Hepatocyte (in vitro differentiated cells): ENCODE measurements around the gene MDFI. TPM values are rescaled to one million over a fixed set of nuclear protein-coding genes. Genes with fewer than 3 reads are reported as not detected.

ENCODE experiments used
- DNase-seq: peaks from one replicate; pipeline ENCODE4 v3.0.0-alpha.2; 2016; ENCODE audit warnings: low spot score
- H2AFZ ChIP-seq: fragments of 200-600 bp; sonication (generic); 2 replicates; pipeline ENCODE4 v1.6.0; 2016; ENCODE audit warnings: antibody characterized with exemption, mild to moderate bottlenecking
- H3K27ac ChIP-seq: fragments of 200-600 bp; sonication (generic); 2 replicates; pipeline ENCODE4 v1.5.1; 2016; ENCODE audit warnings: mild to moderate bottlenecking
- H3K27me3 ChIP-seq: fragments of 200-600 bp; sonication (generic); 2 replicates; pipeline ENCODE4 v1.6.1; 2016
- H3K36me3 ChIP-seq: fragments of 200-600 bp; sonication (generic); replicated peaks from 2 replicates; pipeline ENCODE4 v1.5.1; 2016; ENCODE audit warnings: low read depth; ENCODE audit not compliant: insufficient read depth
- H3K4me1 ChIP-seq: fragments of 200-600 bp; sonication (generic); 2 replicates; pipeline ENCODE4 v1.5.1; 2016; ENCODE audit warnings: mild to moderate bottlenecking, moderate library complexity; ENCODE audit not compliant: insufficient read depth
- H3K4me2 ChIP-seq: fragments of 200-600 bp; sonication (generic); 2 replicates; pipeline ENCODE4 v1.6.0; 2016
- H3K4me3 ChIP-seq: fragments of 200-600 bp; sonication (generic); 2 replicates; pipeline ENCODE4 v1.5.1; 2016; ENCODE audit warnings: mild to moderate bottlenecking
- H3K79me2 ChIP-seq: fragments of 200-600 bp; sonication (generic); 2 replicates; pipeline ENCODE4 v1.6.0; 2017; ENCODE audit warnings: mild to moderate bottlenecking
- H3K9me2 ChIP-seq: fragments of 200-600 bp; sonication (generic); replicated peaks from 2 replicates; pipeline ENCODE4 v1.6.0; 2017; ENCODE audit warnings: mild to moderate bottlenecking; ENCODE audit not compliant: insufficient read depth
- H3K9me3 ChIP-seq: fragments of 200-600 bp; sonication (generic); 2 replicates; pipeline ENCODE4 v1.5.1; 2016; ENCODE audit warnings: low read depth, mild to moderate bottlenecking
- H4K20me1 ChIP-seq: fragments of 200-600 bp; sonication (generic); 2 replicates; pipeline ENCODE4 v1.6.0; 2016; ENCODE audit warnings: mild to moderate bottlenecking; ENCODE audit not compliant: insufficient read depth, poor library complexity, severe bottlenecking
- CTCF ChIP-seq: fragments of 200-600 bp; sonication (generic); IDR thresholded peaks from 2 replicates; pipeline ENCODE4 v1.5.1; 2016; ENCODE audit warnings: antibody characterized with exemption, mild to moderate bottlenecking; ENCODE audit not compliant: poor library complexity
- EZH2 ChIP-seq: fragments of 200-600 bp; sonication (generic); IDR thresholded peaks from 2 replicates; pipeline ENCODE4 v1.6.1; 2016; ENCODE audit warnings: antibody characterized with exemption, mild to moderate bottlenecking, borderline replicate concordance
- EZH2phosphoT487 ChIP-seq: fragments of 200-600 bp; sonication (generic); IDR thresholded peaks from one replicate; pipeline ENCODE4 v1.6.1; 2018; ENCODE audit warnings: antibody characterized with exemption, mild to moderate bottlenecking, low read depth, moderate library complexity; ENCODE audit not compliant: unreplicated experiment, severe bottlenecking
- WGBS: methylation state at CpG from one replicate; pipeline ENCODE4 v1.1.6; 2016; ENCODE audit warnings: low lambda C conversion rate; ENCODE audit errors: missing lambda C conversion rate; 5-methylcytosine and 5-hydroxymethylcytosine counted together
- microRNA-seq: library from miRNA; unstranded; fragments of <30 nt; microRNA quantifications from one replicate; pipeline ENCODE4, GENCODE V29; 2017
- polyA plus RNA-seq: library from polyadenylated mRNA; unstranded; fragments of >200 nt; fragmentation: Nextera tagmentation; extraction: Ambion mirVana; gene quantifications from 2 replicates; pipeline ENCODE4 v1.2.1, GENCODE V29; 2016
- small RNA-seq: library from RNA; depleted of rRNA; stranded (forward); fragments of <200 nt; gene quantifications from one replicate; pipeline ENCODE3, GENCODE V24; 2014
- total RNA-seq: library from RNA; depleted of rRNA; stranded (reverse); fragments of >200 nt; gene quantifications from 2 replicates; pipeline ENCODE4 v1.2.3, GENCODE V29; 2014

MDFI gene
- total and polyA plus RNA-seq, 2 experiments from 2014 or later: 45.2 to 106 TPM

DNA sequence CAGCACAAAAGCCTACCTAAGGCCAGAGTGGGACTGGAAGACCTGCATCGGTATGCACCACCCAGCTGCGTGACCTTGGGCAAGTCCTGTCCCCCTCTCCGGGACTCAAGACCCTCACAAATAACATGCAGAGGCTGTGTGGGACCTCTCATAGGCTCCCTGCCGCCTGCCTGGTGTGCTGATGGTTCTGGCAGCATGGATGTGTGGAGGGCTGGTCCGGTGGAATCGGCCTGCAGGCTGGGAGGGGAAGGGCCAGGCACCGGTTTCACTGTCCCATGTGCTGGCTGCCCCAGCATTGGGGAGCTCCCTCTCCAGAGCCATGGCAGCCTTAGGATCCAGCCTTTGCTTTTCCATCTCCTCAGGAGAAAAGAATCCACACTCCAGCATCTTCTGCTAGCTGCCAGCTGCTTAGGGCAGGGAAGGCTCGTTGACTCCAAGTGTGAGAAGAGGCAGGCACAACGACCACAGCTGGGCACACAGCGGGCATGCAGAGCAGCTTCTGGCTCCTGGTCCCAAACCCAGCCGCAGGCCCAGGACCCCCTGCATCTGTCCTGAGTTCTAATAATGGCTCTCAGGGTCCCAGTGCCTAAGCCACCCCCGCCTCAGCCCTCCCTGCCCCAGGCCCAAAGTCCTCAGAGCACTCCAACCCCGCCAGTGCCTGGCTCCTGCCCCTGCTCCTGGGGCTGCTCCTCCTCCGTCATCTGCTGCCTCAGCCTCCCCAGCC is 64.7 kb downstream of the MDFI start:
- 90% methylated on average over 14 of the region's 14 CpGs for WGBS
- H3K4me1 ChIP-seq: peaks cover 11% of the 10 kb centered on the region

More for the DNA sequence above, 64.7 kb downstream of the MDFI start:
- Histone ChIP-seq H3K27ac (no peak overlapping the region), H2AFZ (no peak overlapping the region), H3K9me3 (no peaks in the 10 kb centered on the region), H3K9me2 (no peaks in the 10 kb centered on the region), H3K79me2 (peaks cover 10% of the 10 kb centered on the region), H4K20me1 (no peaks in the 10 kb centered on the region), H3K4me2 (no peak overlapping the region), H3K27me3 (no peaks in the 10 kb centered on the region), H3K36me3 (no peaks in the 10 kb centered on the region), H3K4me3 (no peak overlapping the region)
- DNase-seq: no peak
- TF ChIP-seq CTCF (no peak), EZH2phosphoT487 (no peak), EZH2 (no peak)

Small RNAs within 50 kb of the gene (microRNA-seq; reads per million reads assigned to microRNA genes)
- not detected for gene MIR4641

Small RNAs within 50 kb of the gene (small RNA-seq; reads per million reads assigned to genes)
- gene MIR4641: 0.12 reads per million

Other genes starting within 250 kb of the MDFI start
- gene FOXP4, start 92.1 kb upstream of the MDFI start, total RNA-seq: 18.0 and 24.3 TPM in 2 replicates
- 79.9 and 87.8 TPM in 2 replicates for gene FOXP4, start 92.1 kb upstream of the MDFI start, polyA plus RNA-seq
- gene TFEB, start 97.1 kb downstream of the MDFI start, total RNA-seq: 10.1 and 14.2 TPM in 2 replicates
- 23.7 and 32.7 TPM in 2 replicates for gene TFEB, start 97.1 kb downstream of the MDFI start, polyA plus RNA-seq
- gene PGC, start 108.9 kb downstream of the MDFI start, total RNA-seq: 114 and 128 TPM in 2 replicates
- 67.4 and 109 TPM in 2 replicates for gene PGC, start 108.9 kb downstream of the MDFI start, polyA plus RNA-seq
- gene FRS3, start 141.4 kb downstream of the MDFI start, total RNA-seq: 0.84 and 1.4 TPM in 2 replicates
- 4.0 and 8.4 TPM in 2 replicates for gene FRS3, start 141.4 kb downstream of the MDFI start, polyA plus RNA-seq
- gene PRICKLE4, start 142.3 kb downstream of the MDFI start, total RNA-seq: 1.2 and 4.0 TPM in 2 replicates
- 0.80 and 1.3 TPM in 2 replicates for gene PRICKLE4, start 142.3 kb downstream of the MDFI start, polyA plus RNA-seq
- gene TOMM6, start 149.2 kb downstream of the MDFI start, total RNA-seq: 127 and 197 TPM in 2 replicates
- gene TOMM6, start 149.2 kb downstream of the MDFI start, polyA plus RNA-seq: 211 and 240 TPM in 2 replicates